ENCODE data around the gene UBE2QL1.

The UBE2QL1 gene

GRCh38 chr5:6484446-6484845, 35.8 kb downstream of the UBE2QL1 start:
- H3K9ac ChIP-seq (ENCODE audit: low read length) = no peak overlapping the region
- H3K4me1 ChIP-seq (ENCODE audit: control insufficient read depth, insufficient read depth, low read length) = no peaks in the 10 kb centered on the region
- H3K36me3 ChIP-seq (ENCODE audit: control insufficient read depth, insufficient read depth, low read length, severe bottlenecking) = no peaks in the 10 kb centered on the region
- H3K27me3 ChIP-seq (replicated peaks; ENCODE audit: control insufficient read depth, insufficient read depth, low read length) = peaks cover 22% of the 10 kb centered on the region
- H3K9me3 ChIP-seq (ENCODE audit: control insufficient read depth, low read length) = no peaks in the 10 kb centered on the region
- DNase-seq (ENCODE audit: low read depth) = no peak
- no peak overlapping the region for H3K4me3 ChIP-seq (ENCODE audit: low read length)

GRCh38 chr5:6484899-6485298, 36.2 kb downstream of the UBE2QL1 start:
- Histone ChIP-seq H3K4me3 (ENCODE audit: low read length) (no peak overlapping the region), H3K36me3 (ENCODE audit: control insufficient read depth, insufficient read depth, low read length, severe bottlenecking) (no peaks in the 10 kb centered on the region), H3K4me1 (ENCODE audit: control insufficient read depth, insufficient read depth, low read length) (no peaks in the 10 kb centered on the region), H3K9ac (ENCODE audit: low read length) (no peak overlapping the region), H3K9me3 (ENCODE audit: control insufficient read depth, low read length) (no peaks in the 10 kb centered on the region), H3K27me3 (replicated peaks; ENCODE audit: control insufficient read depth, insufficient read depth, low read length) (peaks cover 22% of the 10 kb centered on the region)
- no peak for DNase-seq (ENCODE audit: low read depth)

- no peaks in the 10 kb centered on the region for H3K9me3 ChIP-seq (ENCODE audit: control insufficient read depth, low read length)
- no peaks in the 10 kb centered on the region for H3K4me1 ChIP-seq (ENCODE audit: control insufficient read depth, insufficient read depth, low read length)
- no peak for DNase-seq (ENCODE audit: low read depth)
- H3K4me3 ChIP-seq (ENCODE audit: low read length) = no peak overlapping the region
- peaks cover 22% of the 10 kb centered on the region for H3K27me3 ChIP-seq (replicated peaks; ENCODE audit: control insufficient read depth, insufficient read depth, low read length)
- no peaks in the 10 kb centered on the region for H3K36me3 ChIP-seq (ENCODE audit: control insufficient read depth, insufficient read depth, low read length, severe bottlenecking)
- H3K9ac ChIP-seq (ENCODE audit: low read length) = no peak overlapping the region
Observed at GRCh38 chr5:6485441-6485840, 36.8 kb downstream of the UBE2QL1 start.

GRCh38 chr5:6486074-6486473, 37.4 kb downstream of the UBE2QL1 start:
- peaks cover 26% of the 10 kb centered on the region for H3K27me3 ChIP-seq (replicated peaks; ENCODE audit: control insufficient read depth, insufficient read depth, low read length)
- DNase-seq (ENCODE audit: low read depth) = no peak
- H3K4me3 ChIP-seq (ENCODE audit: low read length) = no peak overlapping the region
- no peak overlapping the region for H3K9ac ChIP-seq (ENCODE audit: low read length)
- H3K4me1 ChIP-seq (ENCODE audit: control insufficient read depth, insufficient read depth, low read length) = no peaks in the 10 kb centered on the region
- H3K9me3 ChIP-seq (ENCODE audit: control insufficient read depth, low read length) = no peaks in the 10 kb centered on the region
- H3K36me3 ChIP-seq (ENCODE audit: control insufficient read depth, insufficient read depth, low read length, severe bottlenecking) = no peaks in the 10 kb centered on the region

GRCh38 chr5:6487081-6487480, 38.4 kb downstream of the UBE2QL1 start:
- H3K4me3 ChIP-seq (ENCODE audit: low read length) = no peak overlapping the region
- no peak overlapping the region for H3K9ac ChIP-seq (ENCODE audit: low read length)
- H3K9me3 ChIP-seq (ENCODE audit: control insufficient read depth, low read length) = no peaks in the 10 kb centered on the region
- peaks cover 33% of the 10 kb centered on the region for H3K27me3 ChIP-seq (replicated peaks; ENCODE audit: control insufficient read depth, insufficient read depth, low read length)
- H3K36me3 ChIP-seq (ENCODE audit: control insufficient read depth, insufficient read depth, low read length, severe bottlenecking) = no peaks in the 10 kb centered on the region
- H3K4me1 ChIP-seq (ENCODE audit: control insufficient read depth, insufficient read depth, low read length) = no peaks in the 10 kb centered on the region
- DNase-seq (ENCODE audit: low read depth) = no peak

- H3K36me3 ChIP-seq (ENCODE audit: control insufficient read depth, insufficient read depth, low read length, severe bottlenecking) = no peaks in the 10 kb centered on the region
- no peak overlapping the region for H3K9ac ChIP-seq (ENCODE audit: low read length)
- peaks cover 33% of the 10 kb centered on the region for H3K27me3 ChIP-seq (replicated peaks; ENCODE audit: control insufficient read depth, insufficient read depth, low read length)
- H3K4me3 ChIP-seq (ENCODE audit: low read length) = no peak overlapping the region
- no peak for DNase-seq (ENCODE audit: low read depth)
- H3K9me3 ChIP-seq (ENCODE audit: control insufficient read depth, low read length) = no peaks in the 10 kb centered on the region
- H3K4me1 ChIP-seq (ENCODE audit: control insufficient read depth, insufficient read depth, low read length) = no peaks in the 10 kb centered on the region
Observed at GRCh38 chr5:6488021-6488420, 39.4 kb downstream of the UBE2QL1 start.

- Histone ChIP-seq H3K4me3 (ENCODE audit: low read length) (no peak overlapping the region), H3K27me3 (replicated peaks; ENCODE audit: control insufficient read depth, insufficient read depth, low read length) (peaks cover 29% of the 10 kb centered on the region), H3K36me3 (ENCODE audit: control insufficient read depth, insufficient read depth, low read length, severe bottlenecking) (no peaks in the 10 kb centered on the region), H3K9me3 (ENCODE audit: control insufficient read depth, low read length) (no peaks in the 10 kb centered on the region), H3K9ac (ENCODE audit: low read length) (no peak overlapping the region), H3K4me1 (ENCODE audit: control insufficient read depth, insufficient read depth, low read length) (no peaks in the 10 kb centered on the region)
- DNase-seq (ENCODE audit: low read depth) = no peak
Observed at GRCh38 chr5:6489643-6490185, 41.1 kb downstream of the UBE2QL1 start.

- Histone ChIP-seq H3K36me3 (ENCODE audit: control insufficient read depth, insufficient read depth, low read length, severe bottlenecking) (no peaks in the 10 kb centered on the region), H3K4me1 (ENCODE audit: control insufficient read depth, insufficient read depth, low read length) (no peaks in the 10 kb centered on the region), H3K27me3 (replicated peaks; ENCODE audit: control insufficient read depth, insufficient read depth, low read length) (peaks cover 27% of the 10 kb centered on the region), H3K4me3 (ENCODE audit: low read length) (no peak overlapping the region), H3K9me3 (ENCODE audit: control insufficient read depth, low read length) (no peaks in the 10 kb centered on the region), H3K9ac (ENCODE audit: low read length) (no peak overlapping the region)
- no peak for DNase-seq (ENCODE audit: low read depth)
Observed at GRCh38 chr5:6490246-6490645, 41.6 kb downstream of the UBE2QL1 start.

GRCh38 chr5:6490693-6491092, 42.0 kb downstream of the UBE2QL1 start:
- H3K27me3 ChIP-seq (replicated peaks; ENCODE audit: control insufficient read depth, insufficient read depth, low read length) = peaks cover 25% of the 10 kb centered on the region

GRCh38 chr5:6491196-6491918, 42.7 kb downstream of the UBE2QL1 start:
- DNase-seq (ENCODE audit: low read depth) = no peak
- Histone ChIP-seq H3K9ac (ENCODE audit: low read length) (no peak overlapping the region), H3K9me3 (ENCODE audit: control insufficient read depth, low read length) (no peaks in the 10 kb centered on the region), H3K36me3 (ENCODE audit: control insufficient read depth, insufficient read depth, low read length, severe bottlenecking) (no peaks in the 10 kb centered on the region), H3K4me3 (ENCODE audit: low read length) (no peak overlapping the region), H3K4me1 (ENCODE audit: control insufficient read depth, insufficient read depth, low read length) (no peaks in the 10 kb centered on the region), H3K27me3 (replicated peaks; ENCODE audit: control insufficient read depth, insufficient read depth, low read length) (peaks cover 25% of the 10 kb centered on the region)

More at GRCh38 chr5:6490693-6491092, 42.0 kb downstream of the UBE2QL1 start:
- Histone ChIP-seq H3K9me3 (ENCODE audit: control insufficient read depth, low read length) (no peaks in the 10 kb centered on the region), H3K4me1 (ENCODE audit: control insufficient read depth, insufficient read depth, low read length) (no peaks in the 10 kb centered on the region), H3K9ac (ENCODE audit: low read length) (no peak overlapping the region), H3K4me3 (ENCODE audit: low read length) (no peak overlapping the region), H3K36me3 (ENCODE audit: control insufficient read depth, insufficient read depth, low read length, severe bottlenecking) (no peaks in the 10 kb centered on the region)
- DNase-seq (ENCODE audit: low read depth) = no peak

- Histone ChIP-seq H3K36me3 (ENCODE audit: control insufficient read depth, insufficient read depth, low read length, severe bottlenecking) (no peaks in the 10 kb centered on the region), H3K4me3 (ENCODE audit: low read length) (no peak overlapping the region)
Observed at GRCh38 chr5:6491919-6492290, 43.2 kb downstream of the UBE2QL1 start.

GRCh38 chr5:6492934-6493333, 44.3 kb downstream of the UBE2QL1 start:
- DNase-seq (ENCODE audit: low read depth) = no peak
- no peaks in the 10 kb centered on the region for H3K36me3 ChIP-seq (ENCODE audit: control insufficient read depth, insufficient read depth, low read length, severe bottlenecking)
- no peaks in the 10 kb centered on the region for H3K9me3 ChIP-seq (ENCODE audit: control insufficient read depth, low read length)
- H3K27me3 ChIP-seq (replicated peaks; ENCODE audit: control insufficient read depth, insufficient read depth, low read length) = peaks cover 18% of the 10 kb centered on the region
- no peak overlapping the region for H3K9ac ChIP-seq (ENCODE audit: low read length)
- no peak overlapping the region for H3K4me3 ChIP-seq (ENCODE audit: low read length)
- H3K4me1 ChIP-seq (ENCODE audit: control insufficient read depth, insufficient read depth, low read length) = no peaks in the 10 kb centered on the region

More at GRCh38 chr5:6491919-6492290, 43.2 kb downstream of the UBE2QL1 start:
- Histone ChIP-seq H3K27me3 (replicated peaks; ENCODE audit: control insufficient read depth, insufficient read depth, low read length) (peaks cover 25% of the 10 kb centered on the region), H3K9me3 (ENCODE audit: control insufficient read depth, low read length) (no peaks in the 10 kb centered on the region), H3K4me1 (ENCODE audit: control insufficient read depth, insufficient read depth, low read length) (no peaks in the 10 kb centered on the region), H3K9ac (ENCODE audit: low read length) (no peak overlapping the region)
- DNase-seq (ENCODE audit: low read depth) = no peak

Measured in adipocyte (in vitro differentiated cells).